ENCODE results near the gene C11orf91.

C11orf91 gene

DNA sequence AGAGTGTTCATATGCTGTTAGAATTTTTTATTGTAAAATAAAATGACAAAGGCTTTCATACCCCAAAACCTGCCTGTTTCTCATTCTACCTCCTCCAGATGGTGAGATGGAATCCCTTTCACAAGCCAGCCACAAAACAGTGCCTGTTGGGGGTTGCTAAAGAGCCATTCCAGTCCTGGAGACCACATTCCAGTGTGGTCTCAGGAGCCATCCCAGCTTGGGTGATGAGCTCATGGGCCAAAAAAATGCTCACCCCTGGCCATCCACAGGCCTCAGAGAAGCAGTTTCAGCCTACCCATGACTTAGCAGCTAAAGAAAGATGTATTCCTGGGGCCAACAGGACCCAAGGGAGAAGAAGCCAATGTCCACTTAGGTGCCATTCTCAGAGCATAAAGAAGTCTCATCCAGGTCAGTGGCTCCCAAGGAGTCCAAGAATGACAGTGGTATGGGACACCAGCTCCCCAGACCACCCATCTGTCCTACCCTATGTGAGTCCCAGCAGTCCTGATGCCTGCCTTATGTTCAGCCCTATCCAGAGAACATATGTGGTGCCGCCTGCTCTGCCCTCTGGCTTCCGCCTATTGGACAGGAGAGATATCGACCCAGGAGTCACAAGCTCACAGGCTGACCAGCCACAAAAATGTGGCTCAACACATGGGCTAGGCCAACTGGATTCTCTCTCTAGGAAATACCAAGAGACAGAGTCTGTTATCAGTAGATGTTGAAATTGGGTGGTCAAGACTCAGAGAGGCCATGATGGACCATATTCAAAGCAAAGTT lies 26.4 kb downstream of the C11orf91 start:
- TF ChIP-seq MAX (IDR thresholded peaks at IDR 0.05; ENCODE audit: low read depth, low read length) (no peak), CTCF (IDR thresholded peaks at IDR 0.05; ENCODE audit: low read depth, low read length) (no peak), POLR2A (IDR thresholded peaks at IDR 0.05; ENCODE audit: extremely low read depth, insufficient read length) (no peak), MYC (IDR thresholded peaks at IDR 0.05; ENCODE audit: low read depth, low read length) (no peak)
- H3K4me3 ChIP-seq (ENCODE audit: low read depth, low read length): no peak overlapping the region
- DNase-seq (ENCODE audit: low read depth): no peak

- H3K4me3 ChIP-seq (ENCODE audit: low read depth, low read length): no peak overlapping the region
- no peak for DNase-seq (ENCODE audit: low read depth)
- TF ChIP-seq POLR2A (IDR thresholded peaks at IDR 0.05; ENCODE audit: extremely low read depth, insufficient read length) (no peak), MAX (IDR thresholded peaks at IDR 0.05; ENCODE audit: low read depth, low read length) (no peak), CTCF (IDR thresholded peaks at IDR 0.05; ENCODE audit: low read depth, low read length) (no peak), MYC (IDR thresholded peaks at IDR 0.05; ENCODE audit: low read depth, low read length) (no peak)
Measured at GRCh38 chr11:33672273-33672672, 28.4 kb downstream of the C11orf91 start.

DNA sequence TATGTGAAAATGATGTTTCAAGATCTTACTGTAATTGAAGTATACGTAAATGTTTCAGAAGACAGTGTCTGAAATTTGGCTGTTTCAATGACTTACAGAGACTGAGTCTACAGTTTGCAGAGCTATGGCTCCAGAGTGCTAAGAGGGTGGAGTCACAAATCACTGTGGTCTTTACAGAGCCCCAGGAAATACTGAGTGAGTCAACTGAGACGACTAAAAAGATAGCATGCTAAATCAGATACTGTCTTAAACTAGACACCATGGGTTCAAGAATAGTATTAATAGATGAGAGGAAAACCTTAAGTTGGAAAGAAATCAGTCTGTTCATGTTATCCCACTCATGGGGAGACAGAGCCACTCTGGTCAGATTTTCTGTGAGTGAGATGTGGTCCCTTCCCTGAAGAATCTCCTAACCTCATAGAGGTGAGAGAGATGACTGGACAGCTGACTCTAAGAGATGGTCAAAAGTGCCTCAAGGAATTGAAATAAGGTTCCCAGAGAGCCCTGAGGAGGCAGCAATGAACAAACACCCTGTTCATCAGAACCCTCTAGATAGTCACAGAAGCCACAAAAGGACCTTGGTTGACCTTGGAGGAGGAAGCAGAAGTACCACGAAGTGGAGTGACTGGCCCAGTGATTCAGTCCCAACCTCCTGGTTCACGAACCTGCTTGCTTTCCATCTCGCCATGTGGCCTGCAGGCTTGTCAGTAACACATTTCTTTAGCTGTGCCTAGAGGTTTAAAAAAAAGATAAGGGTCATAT lies 30.2 kb downstream of the C11orf91 start:
- H3K4me3 ChIP-seq (ENCODE audit: low read depth, low read length): no peak overlapping the region
- DNase-seq (ENCODE audit: low read depth): peak; percentile 34

DNA sequence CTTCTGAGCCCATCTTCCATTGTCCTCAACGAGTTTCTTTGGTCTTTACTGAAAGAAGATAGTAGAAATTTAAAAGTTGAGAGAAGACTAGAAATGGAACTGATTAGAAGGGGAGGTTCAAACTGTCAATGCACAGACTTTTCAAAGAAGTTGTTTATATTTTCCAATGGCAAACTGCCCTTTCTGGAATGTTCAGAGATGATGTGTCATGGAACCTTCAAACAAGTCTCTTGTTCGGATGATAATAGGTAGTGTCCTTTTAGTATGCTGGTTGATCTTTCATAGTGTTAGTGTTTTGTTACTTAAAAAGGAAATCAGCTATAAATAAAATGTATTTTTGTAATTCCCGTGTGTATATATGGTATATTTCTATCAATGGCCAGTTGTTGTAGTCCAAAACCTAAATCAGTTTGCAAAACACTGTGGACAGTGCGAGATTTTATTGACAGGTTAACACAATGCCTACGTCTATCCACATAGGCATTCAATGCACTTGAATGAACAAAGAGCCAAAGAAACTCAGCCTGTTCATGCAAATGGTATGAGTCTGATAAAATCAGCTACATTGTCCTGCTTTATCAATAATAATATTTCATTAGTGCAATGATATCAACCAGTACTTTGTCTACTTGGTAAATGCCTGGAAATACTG lies 30.9 kb downstream of the C11orf91 start:
- H3K4me3 ChIP-seq (ENCODE audit: low read depth, low read length): no peak overlapping the region
- no peak for DNase-seq (ENCODE audit: low read depth)
- TF ChIP-seq MAX (IDR thresholded peaks at IDR 0.05; ENCODE audit: low read depth, low read length) (no peak), MYC (IDR thresholded peaks at IDR 0.05; ENCODE audit: low read depth, low read length) (no peak), CTCF (IDR thresholded peaks at IDR 0.05; ENCODE audit: low read depth, low read length) (no peak), POLR2A (IDR thresholded peaks at IDR 0.05; ENCODE audit: extremely low read depth, insufficient read length) (no peak)

More for the DNA sequence above, 30.2 kb downstream of the C11orf91 start:
- TF ChIP-seq MYC (IDR thresholded peaks at IDR 0.05; ENCODE audit: low read depth, low read length): no peak

DNA sequence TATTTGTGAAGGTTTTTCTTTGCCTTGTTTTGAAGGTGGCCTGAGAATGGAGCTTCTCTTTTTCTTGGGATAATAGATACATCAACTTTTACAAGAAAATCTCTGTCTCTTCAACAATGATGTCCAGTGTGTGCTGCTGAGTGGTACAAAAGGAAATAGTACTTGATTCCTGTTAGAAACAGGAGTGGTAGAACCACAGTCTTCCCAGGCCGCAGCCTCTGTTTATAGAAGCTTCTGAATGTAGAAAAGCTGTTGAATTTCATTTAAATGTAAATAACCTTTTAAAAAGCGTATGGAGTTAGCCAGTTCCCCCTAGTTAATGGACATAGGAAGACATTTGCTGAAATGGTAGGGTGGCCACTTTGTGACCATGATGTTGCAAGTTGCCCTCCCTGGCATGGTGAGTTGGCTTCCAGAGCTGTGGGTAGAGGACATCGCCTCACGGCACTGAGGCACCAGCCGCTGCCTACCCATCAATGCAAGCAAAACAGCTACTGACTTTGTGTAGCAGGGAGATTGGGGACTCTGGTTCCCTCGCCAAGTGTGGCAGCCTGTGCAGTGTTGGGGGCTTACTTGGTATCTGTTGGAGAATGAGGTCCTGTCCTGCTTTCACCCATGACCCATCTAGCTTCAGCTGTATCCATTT lies 31.6 kb downstream of the C11orf91 start:
- no peak for TF ChIP-seq CTCF (IDR thresholded peaks at IDR 0.05; ENCODE audit: low read depth, low read length)
- TF ChIP-seq POLR2A (IDR thresholded peaks at IDR 0.05; ENCODE audit: extremely low read depth, insufficient read length): no peak
- DNase-seq (ENCODE audit: low read depth): no peak

GRCh38 chr11:33668468-33668825 lies 32.2 kb downstream of the C11orf91 start:
- H3K4me3 ChIP-seq (ENCODE audit: low read depth, low read length): no peak overlapping the region
- no peak for TF ChIP-seq POLR2A (IDR thresholded peaks at IDR 0.05; ENCODE audit: extremely low read depth, insufficient read length)
- no peak for TF ChIP-seq MAX (IDR thresholded peaks at IDR 0.05; ENCODE audit: low read depth, low read length)
- DNase-seq (ENCODE audit: low read depth): no peak

More for the DNA sequence above, 31.6 kb downstream of the C11orf91 start:
- no peak overlapping the region for H3K4me3 ChIP-seq (ENCODE audit: low read depth, low read length)
